Activated T-helper 1 cell treated with anti-CD3 and anti-CD28 coated beads, Interleukin-12 subunit alpha, Interleukin-12 subunit beta, Interleukin-2, Interleukin-4 antibody, amounts not matched to agents 30 ng/mL and 10 ng/mL and 1 ng/mL, durations not matched to agents 14 hours and 24 hours and 36 hours (primary cell): Measurements from ENCODE around the gene RPAIN. TPM values are rescaled to one million over a fixed set of nuclear protein-coding genes. Genes with fewer than 3 reads are reported as not detected.
A peak's percentile ranks its signal among the peaks of the same experiment; 100 is the strongest.
"Not testable (repeated sequence)": the region's sequence is repeated elsewhere in the genome, so short reads cannot be mapped to it uniquely, and the experiment has no call there.

Experiments
- DNase-seq: peaks from one replicate; pipeline ENCODE4 v3.0.0; 2021; ENCODE audit warnings: low spot score
- H3K27ac Mint-ChIP-seq: one replicate; pipeline ENCODE4 v1.8.0; 2021; ENCODE audit warnings: mild to moderate bottlenecking, mixed read lengths
- H3K27me3 Mint-ChIP-seq: one replicate; pipeline ENCODE4 v1.8.0; 2022; ENCODE audit warnings: mild to moderate bottlenecking, moderate library complexity, mixed read lengths; ENCODE audit not compliant: insufficient read depth
- H3K36me3 Mint-ChIP-seq: one replicate; pipeline ENCODE4 v1.8.0; 2021; ENCODE audit warnings: low read depth, mixed read lengths
- H3K4me1 Mint-ChIP-seq: one replicate; pipeline ENCODE4 v1.8.0; 2021; ENCODE audit warnings: low read depth, mixed read lengths
- H3K4me3 Mint-ChIP-seq: one replicate; pipeline ENCODE4 v1.8.0; 2021; ENCODE audit warnings: mild to moderate bottlenecking, moderate library complexity, mixed read lengths
- H3K9me3 Mint-ChIP-seq: one replicate; pipeline ENCODE4 v1.8.0; 2021; ENCODE audit warnings: mixed read lengths
- intact Hi-C: fragments of 100-400 bp; cut with micrococcal nuclease; formaldehyde crosslinking; loops from one replicate; pipeline ENCODE4 v1.15.1; 2024
- total RNA-seq: library from RNA; stranded (reverse); gene quantifications from 2 replicates; pipeline ENCODE4 v1.2.3, GENCODE V29; 2022

Gene RPAIN
- total RNA-seq, 1 donor from 2014 or later = 67.0 TPM

GRCh38 chr17:5434984-5435383, 15.0 kb downstream of the RPAIN start:
- H3K4me1 Mint-ChIP-seq = peaks cover 52% of the 10 kb centered on the region
- intact Hi-C loops = no loop called here
- DNase-seq = no peak
- peak overlapping the region; percentile 19 for H3K4me3 Mint-ChIP-seq
- no peaks in the 10 kb centered on the region for H3K27me3 Mint-ChIP-seq
- H3K36me3 Mint-ChIP-seq = peaks cover 66% of the 10 kb centered on the region
- H3K9me3 Mint-ChIP-seq = no peaks in the 10 kb centered on the region
- H3K27ac Mint-ChIP-seq = no peak overlapping the region

GRCh38 chr17:5435781-5436315, 15.9 kb downstream of the RPAIN start:
- H3K27me3 Mint-ChIP-seq, intact Hi-C loops, DNase-seq, H3K9me3 Mint-ChIP-seq: not testable (repeated sequence)
- H3K4me1 Mint-ChIP-seq = peaks cover 51% of the 10 kb centered on the region
- H3K4me3 Mint-ChIP-seq = peak overlapping the region; percentile 94
- H3K27ac Mint-ChIP-seq = peak overlapping the region; percentile 36
- peaks cover 61% of the 10 kb centered on the region for H3K36me3 Mint-ChIP-seq

GRCh38 chr17:5437721-5438317, 17.8 kb downstream of the RPAIN start:
- H3K27ac Mint-ChIP-seq = peak overlapping the region; percentile 79
- no peak for DNase-seq
- peak overlapping the region; percentile 94 for H3K4me3 Mint-ChIP-seq
- intact Hi-C loops = no loop called here
- H3K27me3 Mint-ChIP-seq = no peaks in the 10 kb centered on the region
- peaks cover 40% of the 10 kb centered on the region for H3K4me1 Mint-ChIP-seq
- peaks cover 44% of the 10 kb centered on the region for H3K36me3 Mint-ChIP-seq
- H3K9me3 Mint-ChIP-seq = no peaks in the 10 kb centered on the region

- H3K4me1 Mint-ChIP-seq = peaks cover 40% of the 10 kb centered on the region
- H3K27me3 Mint-ChIP-seq = no peaks in the 10 kb centered on the region
- peak; percentile 89 for DNase-seq
- H3K9me3 Mint-ChIP-seq = no peaks in the 10 kb centered on the region
- intact Hi-C loops = loop anchor here (1.0 kb wide), 5 partner anchors 20 to 328 kb away; partner anchors contain the start of genes DERL2, MIS12, NUP88 and ZNF232
- H3K27ac Mint-ChIP-seq = peak within 1 kb of the TSS; percentile 87
- H3K36me3 Mint-ChIP-seq = peaks cover 40% of the 10 kb centered on the region
- peak within 1 kb of the TSS; percentile 94 for H3K4me3 Mint-ChIP-seq
These were observed 18.9 kb downstream of the RPAIN start, which contains the start of gene C1QBP for GRCh38 chr17:5438716-5439445. TSS of gene C1QBP (minus strand) at chr17:5439155. CDS start at chr17:5439073, 82 bp downstream.

- Mint-ChIP-seq H3K9me3 (no peaks in the 10 kb centered on the region), H3K36me3 (peaks cover 37% of the 10 kb centered on the region), H3K27ac (peak overlapping the region; percentile 87), H3K4me1 (peaks cover 40% of the 10 kb centered on the region), H3K27me3 (no peaks in the 10 kb centered on the region), H3K4me3 (peak overlapping the region; percentile 94)
- intact Hi-C loops = loop anchor here (1.0 kb wide), 5 partner anchors 20 to 328 kb away; partner anchors contain the start of genes DERL2, MIS12, NUP88 and ZNF232
- DNase-seq = no peak
These were observed 19.4 kb downstream of the RPAIN start for GRCh38 chr17:5439446-5439764.

- peaks cover 26% of the 10 kb centered on the region for H3K36me3 Mint-ChIP-seq
- intact Hi-C loops = no loop called here
- no peak overlapping the region for H3K27ac Mint-ChIP-seq
- H3K9me3 Mint-ChIP-seq = no peaks in the 10 kb centered on the region
- H3K27me3 Mint-ChIP-seq = no peaks in the 10 kb centered on the region
- no peak for DNase-seq
- no peak overlapping the region for H3K4me3 Mint-ChIP-seq
- peaks cover 13% of the 10 kb centered on the region for H3K4me1 Mint-ChIP-seq
These were observed 23.7 kb downstream of the RPAIN start for GRCh38 chr17:5443728-5444127.

GRCh38 chr17:5444209-5444608, 24.2 kb downstream of the RPAIN start:
- Mint-ChIP-seq H3K4me1 (peaks cover 12% of the 10 kb centered on the region), H3K9me3 (no peaks in the 10 kb centered on the region), H3K4me3 (no peak overlapping the region), H3K27ac (no peak overlapping the region), H3K27me3 (no peaks in the 10 kb centered on the region), H3K36me3 (peaks cover 27% of the 10 kb centered on the region)
- intact Hi-C loops = no loop called here
- DNase-seq = no peak

- Mint-ChIP-seq H3K27me3 (no peaks in the 10 kb centered on the region), H3K4me1 (no peaks in the 10 kb centered on the region), H3K36me3 (peaks cover 43% of the 10 kb centered on the region), H3K4me3 (no peak overlapping the region), H3K27ac (no peak overlapping the region), H3K9me3 (no peaks in the 10 kb centered on the region)
- intact Hi-C loops = no loop called here
- DNase-seq = no peak
These were observed 26.8 kb downstream of the RPAIN start for GRCh38 chr17:5446786-5447185.

- Mint-ChIP-seq H3K27ac (peak overlapping the region; percentile 4), H3K36me3 (peaks cover 21% of the 10 kb centered on the region), H3K4me1 (peaks cover 49% of the 10 kb centered on the region), H3K9me3 (no peaks in the 10 kb centered on the region), H3K4me3 (no peak overlapping the region), H3K27me3 (no peaks in the 10 kb centered on the region)
- intact Hi-C loops = no loop called here
- no peak for DNase-seq
These were observed 44.9 kb downstream of the RPAIN start for GRCh38 chr17:5464717-5465507.

GRCh38 chr17:5466295-5466694, 46.3 kb downstream of the RPAIN start:
- no peak overlapping the region for H3K27ac Mint-ChIP-seq
- DNase-seq = no peak
- peaks cover 15% of the 10 kb centered on the region for H3K36me3 Mint-ChIP-seq
- H3K27me3 Mint-ChIP-seq = no peaks in the 10 kb centered on the region
- H3K4me1 Mint-ChIP-seq = peaks cover 53% of the 10 kb centered on the region
- no peaks in the 10 kb centered on the region for H3K9me3 Mint-ChIP-seq
- peak overlapping the region; percentile 92 for H3K4me3 Mint-ChIP-seq
- intact Hi-C loops = no loop called here

GRCh38 chr17:5467416-5467815, 47.4 kb downstream of the RPAIN start:
- Mint-ChIP-seq H3K27me3 (no peaks in the 10 kb centered on the region), H3K4me3 (peak overlapping the region; percentile 92), H3K9me3 (no peaks in the 10 kb centered on the region), H3K27ac (peak overlapping the region; percentile 46), H3K36me3 (peaks cover 17% of the 10 kb centered on the region), H3K4me1 (peaks cover 53% of the 10 kb centered on the region)
- DNase-seq = no peak
- intact Hi-C loops = no loop called here

GRCh38 chr17:5468075-5468473, 48.1 kb downstream of the RPAIN start:
- Mint-ChIP-seq H3K36me3 (peaks cover 18% of the 10 kb centered on the region), H3K9me3 (no peaks in the 10 kb centered on the region), H3K27ac (peak overlapping the region; percentile 46), H3K27me3 (no peaks in the 10 kb centered on the region), H3K4me1 (peaks cover 50% of the 10 kb centered on the region), H3K4me3 (peak overlapping the region; percentile 92)
- no peak for DNase-seq
- intact Hi-C loops = loop anchor here (1.0 kb wide), 1 partner anchor 18 kb away; the partner anchor contains the start of genes DERL2 and MIS12
